Ramos (cell line): ENCODE data around the gene FBXL17.

Experiments used
- in situ Hi-C: fragments of 300-500 bp; cut with MboI; formaldehyde crosslinking; loops from one replicate; pipeline ENCODE4 v1.14.3; 2022; ENCODE audit warnings: low sequenced_read_pairs; ENCODE audit not compliant: unreplicated experiment

FBXL17 gene

GRCh38 chr5:108118813-108119514, 262.9 kb downstream of the FBXL17 start:
- in situ Hi-C loops: no loop called here

GRCh38 chr5:108115673-108116072, 266.2 kb downstream of the FBXL17 start:
- in situ Hi-C loops: no loop called here

- in situ Hi-C loops: no loop called here
These were observed 267.9 kb downstream of the FBXL17 start for GRCh38 chr5:108113950-108114349.

- in situ Hi-C loops: no loop called here
These were observed 270.2 kb downstream of the FBXL17 start for GRCh38 chr5:108111736-108112135.

DNA sequence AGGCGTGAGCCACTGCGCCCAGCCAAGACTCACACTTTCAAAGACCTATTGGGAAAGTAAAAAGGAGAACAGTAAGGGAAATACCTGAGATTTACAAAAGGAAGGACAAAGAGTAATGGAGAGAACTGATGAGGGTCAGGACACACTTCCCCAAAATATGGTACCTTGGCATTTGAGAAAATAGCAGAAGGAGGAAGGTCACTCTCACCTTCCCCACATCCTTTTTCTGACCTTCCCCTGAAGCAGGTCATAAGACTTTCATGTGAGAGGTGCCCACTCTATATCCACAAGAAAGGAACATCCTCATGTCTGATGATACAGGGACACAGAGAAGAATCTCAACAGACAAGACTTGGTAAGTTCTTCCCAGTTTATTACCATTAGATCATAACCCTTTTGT, 272.8 kb downstream of the FBXL17 start:
- in situ Hi-C loops: no loop called here

GRCh38 chr5:108104448-108104847, 277.4 kb downstream of the FBXL17 start:
- in situ Hi-C loops: no loop called here

DNA sequence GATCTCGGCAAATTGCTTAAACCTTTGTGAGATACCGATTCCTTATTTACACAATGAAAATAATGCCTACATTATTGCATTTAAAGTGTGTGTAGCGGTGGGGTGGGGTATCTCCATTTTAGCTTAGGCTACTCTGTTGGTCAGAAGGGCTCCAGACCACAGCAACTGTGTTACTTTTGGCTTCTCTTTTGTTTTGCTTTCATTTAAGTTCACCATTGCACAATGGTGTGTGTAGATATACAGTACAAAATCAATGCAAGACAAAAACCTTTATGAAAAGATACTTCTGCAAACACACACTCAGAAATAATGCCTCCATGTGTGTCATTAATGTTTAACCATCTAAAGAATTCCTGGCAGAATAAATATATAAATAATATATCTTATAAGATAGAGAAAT, 279.4 kb downstream of the FBXL17 start:
- in situ Hi-C loops: no loop called here

GRCh38 chr5:108101821-108102220, 280.1 kb downstream of the FBXL17 start:
- in situ Hi-C loops: no loop called here

DNA sequence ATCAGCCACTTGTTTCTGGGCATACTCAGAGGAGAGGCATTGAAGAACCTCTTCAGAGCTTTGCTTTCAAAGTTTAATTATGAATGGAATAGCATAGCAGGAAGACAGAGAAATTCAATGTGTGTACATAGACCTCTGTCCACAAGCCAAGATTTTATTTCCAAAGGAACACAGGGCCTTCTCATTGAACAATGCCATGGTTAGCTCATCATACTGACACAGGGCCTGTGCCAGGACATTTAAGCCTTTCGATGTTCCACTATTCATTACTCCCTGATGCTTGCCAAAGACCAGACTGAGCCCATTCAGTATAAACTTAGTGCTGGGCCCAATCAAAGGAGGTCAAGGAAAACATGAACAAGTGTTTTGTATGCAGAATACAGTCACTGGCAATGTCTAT, 280.8 kb downstream of the FBXL17 start:
- in situ Hi-C loops: no loop called here

- in situ Hi-C loops: no loop called here
These were observed 287.1 kb downstream of the FBXL17 start for GRCh38 chr5:108094800-108095199.

GRCh38 chr5:108093186-108093585, 288.7 kb downstream of the FBXL17 start:
- in situ Hi-C loops: no loop called here

- in situ Hi-C loops: no loop called here
These were observed 291.0 kb downstream of the FBXL17 start for GRCh38 chr5:108090946-108091345.

DNA sequence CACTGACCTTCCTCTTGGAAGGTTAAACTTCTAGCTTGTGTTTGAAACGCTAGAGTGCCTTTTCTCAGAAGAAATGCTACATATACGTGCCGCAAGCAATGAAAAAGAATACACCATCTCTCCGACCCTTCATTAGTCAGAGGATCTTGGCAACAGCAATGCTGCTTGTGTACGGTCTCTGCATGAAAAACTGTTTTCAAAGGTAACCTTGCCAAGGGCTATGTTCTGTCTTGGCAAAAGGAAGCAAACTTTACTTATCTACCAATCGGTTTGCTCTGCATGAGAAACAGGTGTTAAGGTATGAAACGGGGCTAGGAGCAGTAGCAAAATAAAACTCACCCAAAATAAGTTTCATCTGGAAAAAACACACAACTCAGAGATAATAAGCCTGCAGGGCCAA, 297.8 kb downstream of the FBXL17 start:
- in situ Hi-C loops: no loop called here

- in situ Hi-C loops: no loop called here
These were observed 298.7 kb downstream of the FBXL17 start for GRCh38 chr5:108083232-108083631.

DNA sequence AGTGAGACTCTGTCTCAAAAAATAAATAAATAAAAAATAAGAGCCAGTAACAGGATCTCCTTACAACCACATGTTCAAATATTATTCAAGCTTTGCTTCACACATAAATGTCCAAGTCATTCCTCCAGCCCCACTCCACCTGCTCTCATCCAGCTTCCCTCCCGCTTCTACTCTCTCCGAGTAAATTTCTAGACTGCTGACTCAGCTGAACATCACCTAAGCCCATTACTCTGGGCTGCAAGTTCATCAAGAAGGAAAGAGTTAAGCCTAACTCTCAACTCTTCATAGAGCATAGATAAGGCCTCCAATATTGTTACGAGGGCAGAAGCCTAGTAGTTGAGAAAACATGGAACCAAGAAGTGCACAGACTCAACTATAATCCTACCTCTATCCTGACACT, 300.2 kb downstream of the FBXL17 start:
- in situ Hi-C loops: no loop called here

DNA sequence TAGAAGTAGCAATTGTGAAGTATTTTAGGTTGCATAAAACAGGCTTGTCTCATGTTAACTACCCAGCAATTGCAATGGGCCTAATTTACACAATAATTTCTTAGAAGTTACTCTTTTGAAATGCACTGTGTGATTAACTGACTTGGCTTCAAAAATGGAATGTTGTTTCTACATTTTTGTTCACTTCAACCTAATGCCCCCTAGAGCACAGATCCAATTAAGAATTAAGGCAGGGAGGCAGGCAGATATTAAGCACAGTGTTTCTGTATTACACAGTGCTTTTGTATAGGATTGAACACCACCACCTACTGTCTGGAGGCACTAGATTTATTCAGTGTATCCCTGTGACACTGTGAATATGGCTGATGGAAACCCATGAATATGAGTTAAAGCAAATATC, 302.1 kb downstream of the FBXL17 start:
- in situ Hi-C loops: no loop called here

DNA sequence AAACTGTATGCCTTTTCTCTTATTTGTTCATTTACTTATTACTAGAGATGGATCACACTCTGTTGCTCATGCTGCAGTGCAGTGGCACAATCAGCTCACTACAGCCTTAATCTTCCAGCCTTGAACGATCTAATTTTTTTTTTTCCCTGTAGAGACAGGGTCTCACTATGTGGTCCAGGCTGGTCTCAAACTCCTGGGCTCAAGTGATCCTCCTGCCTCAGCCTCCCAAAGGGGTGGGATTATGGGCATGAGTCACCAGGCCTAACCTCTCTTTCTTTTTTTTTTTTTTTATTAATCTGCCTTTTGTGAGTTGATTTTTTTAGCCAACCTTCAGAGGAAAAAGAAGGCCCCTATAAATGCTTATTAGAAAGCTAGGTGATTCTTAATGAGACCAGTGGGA, 303.0 kb downstream of the FBXL17 start:
- in situ Hi-C loops: no loop called here

GRCh38 chr5:108078345-108078744, 303.6 kb downstream of the FBXL17 start:
- in situ Hi-C loops: no loop called here

DNA sequence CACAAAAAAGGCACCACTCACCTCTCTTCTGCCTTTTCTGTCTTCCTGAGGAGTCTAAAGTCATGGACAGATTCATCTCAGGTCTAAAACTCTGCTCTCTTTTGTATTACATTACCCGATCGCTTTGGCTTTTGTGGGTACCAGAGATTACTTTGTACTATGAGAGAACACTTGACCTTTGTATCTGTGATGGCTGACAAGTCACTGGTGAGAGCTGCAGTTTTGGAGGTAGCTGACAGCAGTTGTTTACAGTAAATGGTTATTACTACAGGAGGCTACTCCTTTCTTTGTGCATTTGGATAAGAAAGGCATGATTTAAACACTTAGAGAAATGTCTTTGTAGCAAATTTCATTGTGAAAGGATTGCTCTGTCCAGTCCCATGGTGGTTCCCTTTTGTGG, 307.3 kb downstream of the FBXL17 start:
- in situ Hi-C loops: no loop called here

DNA sequence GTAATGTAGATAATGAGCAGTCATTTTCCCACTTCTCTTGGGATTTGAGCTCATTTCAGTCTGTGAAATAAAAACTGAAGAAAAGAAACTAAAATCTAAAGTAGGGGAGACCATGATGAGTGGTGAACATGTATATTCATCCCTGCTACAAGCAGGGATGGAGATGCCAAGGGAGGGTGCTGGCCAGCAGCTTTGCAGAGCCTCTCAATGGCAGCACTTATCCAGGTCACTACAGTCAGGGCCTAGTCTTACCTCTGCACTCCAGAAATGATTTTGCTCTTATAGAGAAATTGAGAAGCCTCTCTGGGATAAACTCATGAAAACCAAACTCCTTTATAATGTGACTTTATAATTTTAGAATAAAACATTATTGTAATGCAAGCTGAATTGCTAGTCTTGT, 317.6 kb downstream of the FBXL17 start:
- in situ Hi-C loops: no loop called here

DNA sequence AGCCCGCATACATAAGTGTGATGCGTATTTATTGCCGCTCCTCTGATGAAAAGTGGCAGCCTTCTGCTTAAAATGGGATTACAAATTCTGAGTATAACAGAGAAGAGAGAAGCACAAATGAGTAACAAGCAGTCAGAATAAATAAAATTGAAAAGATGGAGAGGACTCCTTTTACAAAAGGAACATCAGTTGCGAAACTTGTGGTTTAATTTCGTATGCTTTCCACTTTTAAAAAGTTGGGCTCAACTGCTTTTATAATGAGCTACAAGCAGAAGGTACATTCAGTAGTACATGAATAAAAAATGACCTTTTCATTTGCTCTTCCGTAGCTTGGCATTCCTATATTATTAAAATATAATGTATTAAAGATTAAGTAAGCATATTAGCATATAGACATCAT, 320.0 kb downstream of the FBXL17 start:
- in situ Hi-C loops: no loop called here

DNA sequence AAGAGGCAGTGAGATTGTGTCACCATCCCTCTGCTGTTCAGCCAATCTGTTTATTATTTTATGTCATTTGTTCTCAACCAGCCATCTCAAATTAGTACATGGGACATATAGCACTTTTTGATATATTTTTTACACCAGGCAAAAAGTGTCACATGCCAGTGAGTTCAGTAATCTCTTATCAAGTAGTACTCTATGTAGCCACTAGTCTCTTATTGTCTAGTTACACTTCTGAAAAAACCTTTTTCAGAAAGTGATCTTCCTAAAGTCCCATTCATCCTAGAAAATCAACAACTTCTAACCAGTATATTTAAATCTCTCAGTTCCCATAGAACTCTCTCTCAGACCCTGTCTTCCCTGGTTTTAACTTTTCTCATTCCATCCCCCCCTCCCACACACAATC, 321.6 kb downstream of the FBXL17 start:
- in situ Hi-C loops: no loop called here

DNA sequence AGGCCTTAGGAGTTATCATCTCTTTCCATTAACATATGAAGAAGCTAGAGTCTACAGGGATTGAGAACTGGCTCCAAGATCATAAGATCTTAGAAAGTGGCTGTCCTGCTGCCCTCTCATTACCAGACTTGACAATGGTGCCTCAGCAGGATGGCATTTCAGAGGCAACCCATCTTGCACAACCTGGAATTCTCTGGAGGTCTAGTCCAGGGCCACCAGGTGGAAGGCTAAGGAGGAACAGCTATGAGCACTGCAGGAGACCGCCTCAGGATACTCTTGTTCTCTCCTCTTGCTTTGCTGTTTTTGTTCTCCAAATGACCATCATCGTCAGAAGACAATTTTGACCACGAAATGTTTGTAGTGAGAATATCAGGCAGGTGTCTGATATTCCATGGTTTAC, 322.6 kb downstream of the FBXL17 start:
- in situ Hi-C loops: no loop called here
